ENCODE results near the gene MAP6.

Gene MAP6

DNA sequence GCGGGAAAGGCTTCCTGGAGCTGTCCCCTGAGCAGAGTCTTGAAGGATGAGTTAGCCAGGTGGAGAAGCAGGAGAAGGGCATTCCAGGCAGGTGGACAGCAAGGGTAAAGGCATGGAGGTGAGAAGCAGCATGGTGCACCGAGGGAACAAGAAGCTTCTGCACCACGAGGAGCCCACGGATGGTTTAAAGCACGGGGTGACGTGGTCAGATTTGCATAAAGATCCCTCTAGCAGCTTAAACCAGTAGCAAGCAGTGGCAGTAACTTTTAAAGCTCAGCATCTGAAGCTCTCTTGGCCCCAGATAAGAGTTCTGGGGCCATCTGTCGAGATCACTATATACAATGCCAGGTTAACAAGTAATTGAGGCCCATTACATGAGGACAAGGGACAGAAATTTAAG, 69.9 kb downstream of the MAP6 start:
- Mint-ChIP-seq H3K4me1 (ENCODE audit: low read depth) (no peaks in the 10 kb centered on the region), H3K27ac (no peak overlapping the region), H3K4me3 (no peak overlapping the region), H3K27me3 (ENCODE audit: low read depth) (peaks cover 17% of the 10 kb centered on the region), H3K36me3 (ENCODE audit: low read depth) (no peaks in the 10 kb centered on the region), H3K9me3 (no peaks in the 10 kb centered on the region)
- no peak for DNase-seq (ENCODE audit: low spot score)

DNA sequence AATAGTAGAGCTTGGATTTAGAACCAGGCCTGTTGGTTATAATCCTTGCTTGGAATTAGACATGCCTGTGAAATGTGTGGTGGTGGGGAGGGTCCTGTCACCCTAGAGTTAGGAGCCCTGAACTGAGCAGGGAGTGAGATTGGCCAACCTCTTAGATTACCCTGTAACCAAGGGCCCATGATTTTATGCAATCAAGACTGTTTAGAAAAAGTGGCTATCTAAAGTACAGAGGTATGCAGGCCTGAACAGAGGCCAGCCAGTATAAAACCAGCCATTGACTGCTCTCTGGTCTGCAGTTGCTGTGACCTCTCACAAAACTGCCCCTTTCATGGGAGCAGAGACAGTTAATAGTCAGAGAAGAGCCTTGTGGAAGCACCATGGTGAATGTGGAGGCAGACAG, 70.6 kb downstream of the MAP6 start:
- Mint-ChIP-seq H3K4me1 (ENCODE audit: low read depth) (no peaks in the 10 kb centered on the region), H3K27me3 (ENCODE audit: low read depth) (peaks cover 19% of the 10 kb centered on the region), H3K4me3 (no peak overlapping the region), H3K9me3 (no peaks in the 10 kb centered on the region), H3K36me3 (ENCODE audit: low read depth) (no peaks in the 10 kb centered on the region), H3K27ac (no peak overlapping the region)
- DNase-seq (ENCODE audit: low spot score): no peak

DNA sequence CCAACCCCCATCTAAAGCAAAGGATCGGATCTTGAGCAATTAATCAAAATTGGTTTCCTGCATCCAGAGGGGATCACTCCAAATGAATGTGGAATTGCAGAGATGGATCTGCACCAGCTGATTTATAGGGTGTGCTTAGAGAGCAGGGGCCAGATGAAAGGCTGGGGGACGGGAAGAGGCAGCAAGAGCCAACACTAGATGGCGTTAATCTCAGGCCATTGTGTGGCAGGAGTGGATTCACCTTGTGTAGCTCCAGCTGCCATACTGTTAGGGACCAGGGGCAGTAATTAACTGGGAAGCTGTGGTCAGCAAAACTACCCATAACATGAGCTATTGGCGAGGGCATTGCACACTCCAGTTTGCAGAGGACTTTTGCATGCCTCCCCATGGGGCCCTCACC, 71.2 kb downstream of the MAP6 start:
- DNase-seq (ENCODE audit: low spot score): no peak
- H3K9me3 Mint-ChIP-seq: no peaks in the 10 kb centered on the region

DNA sequence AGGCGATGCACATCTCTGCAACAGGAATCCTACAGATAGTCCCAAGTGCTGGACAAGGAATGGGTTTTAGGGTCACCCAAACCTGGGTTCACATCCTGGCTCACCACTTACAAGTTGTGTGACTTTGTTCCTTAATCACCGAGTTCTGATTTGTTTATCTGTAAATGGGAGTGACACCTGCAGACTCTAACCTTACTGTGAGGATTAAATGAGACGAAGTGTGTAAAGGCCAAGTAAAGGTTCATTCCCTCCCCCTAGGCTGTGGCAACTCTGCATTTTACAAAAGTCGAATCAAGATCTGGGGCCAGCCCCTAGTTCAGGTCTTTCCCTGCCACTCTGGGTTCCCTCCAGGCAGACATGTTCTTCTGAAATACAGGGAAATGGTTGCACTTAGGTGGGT, 71.9 kb downstream of the MAP6 start:
- Mint-ChIP-seq H3K9me3 (no peaks in the 10 kb centered on the region), H3K27ac (no peak overlapping the region), H3K4me1 (ENCODE audit: low read depth) (peaks cover 4% of the 10 kb centered on the region), H3K27me3 (ENCODE audit: low read depth) (peaks cover 25% of the 10 kb centered on the region), H3K36me3 (ENCODE audit: low read depth) (no peaks in the 10 kb centered on the region), H3K4me3 (no peak overlapping the region)
- no peak for DNase-seq (ENCODE audit: low spot score)

More for the DNA sequence above, 71.2 kb downstream of the MAP6 start:
- H3K27ac Mint-ChIP-seq: no peak overlapping the region
- H3K4me3 Mint-ChIP-seq: no peak overlapping the region
- peaks cover 21% of the 10 kb centered on the region for H3K27me3 Mint-ChIP-seq (ENCODE audit: low read depth)
- no peaks in the 10 kb centered on the region for H3K36me3 Mint-ChIP-seq (ENCODE audit: low read depth)
- peaks cover 1% of the 10 kb centered on the region for H3K4me1 Mint-ChIP-seq (ENCODE audit: low read depth)

DNA sequence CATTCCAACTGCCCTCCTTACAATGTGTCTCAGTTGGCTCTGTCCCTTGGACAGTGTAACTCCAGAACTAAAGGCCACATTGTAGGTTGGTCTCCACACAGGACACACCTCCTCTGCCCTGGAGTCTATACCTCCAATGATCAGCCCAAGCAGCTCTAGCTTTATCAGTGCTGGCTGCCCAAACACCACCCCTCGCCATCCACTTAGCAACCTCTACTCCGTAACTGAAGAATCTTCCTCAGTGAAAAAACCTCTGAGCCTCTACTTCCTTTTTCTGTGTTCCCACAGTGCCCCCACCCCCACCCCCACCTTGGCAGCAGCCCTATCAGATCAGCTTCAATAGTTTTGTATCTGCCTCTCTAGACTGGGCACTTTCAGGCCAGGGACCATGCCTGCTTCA, 73.4 kb downstream of the MAP6 start:
- no peak for DNase-seq (ENCODE audit: low spot score)
- peaks cover 26% of the 10 kb centered on the region for H3K27me3 Mint-ChIP-seq (ENCODE audit: low read depth)
- H3K9me3 Mint-ChIP-seq: no peaks in the 10 kb centered on the region
- peaks cover 4% of the 10 kb centered on the region for H3K4me1 Mint-ChIP-seq (ENCODE audit: low read depth)
- H3K36me3 Mint-ChIP-seq (ENCODE audit: low read depth): no peaks in the 10 kb centered on the region
- no peak overlapping the region for H3K4me3 Mint-ChIP-seq
- no peak overlapping the region for H3K27ac Mint-ChIP-seq

DNA sequence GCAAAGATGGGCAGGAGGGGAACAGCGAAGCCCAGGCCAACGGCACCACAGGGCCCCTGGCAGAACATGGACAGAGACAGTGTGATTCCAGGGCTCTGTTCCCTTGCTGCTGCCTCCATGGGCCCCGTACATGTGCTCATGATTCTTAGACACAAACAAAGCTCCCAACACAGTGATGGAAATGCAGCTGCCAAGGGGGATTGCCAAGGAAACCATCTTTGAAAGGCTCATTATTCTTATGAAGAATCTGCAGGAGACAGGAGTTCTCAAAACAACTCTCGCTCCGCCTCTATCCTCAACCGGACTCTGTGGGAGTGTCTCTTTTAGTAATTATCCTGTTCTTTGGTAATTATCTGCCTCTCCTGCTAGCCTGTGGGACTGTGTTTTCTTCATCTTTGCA, 74.6 kb downstream of the MAP6 start:
- H3K4me1 Mint-ChIP-seq (ENCODE audit: low read depth): peaks cover 4% of the 10 kb centered on the region
- DNase-seq (ENCODE audit: low spot score): no peak
- H3K27me3 Mint-ChIP-seq (ENCODE audit: low read depth): peaks cover 30% of the 10 kb centered on the region
- H3K9me3 Mint-ChIP-seq: no peaks in the 10 kb centered on the region
- H3K27ac Mint-ChIP-seq: no peak overlapping the region
- H3K36me3 Mint-ChIP-seq (ENCODE audit: low read depth): no peaks in the 10 kb centered on the region
- no peak overlapping the region for H3K4me3 Mint-ChIP-seq

DNA sequence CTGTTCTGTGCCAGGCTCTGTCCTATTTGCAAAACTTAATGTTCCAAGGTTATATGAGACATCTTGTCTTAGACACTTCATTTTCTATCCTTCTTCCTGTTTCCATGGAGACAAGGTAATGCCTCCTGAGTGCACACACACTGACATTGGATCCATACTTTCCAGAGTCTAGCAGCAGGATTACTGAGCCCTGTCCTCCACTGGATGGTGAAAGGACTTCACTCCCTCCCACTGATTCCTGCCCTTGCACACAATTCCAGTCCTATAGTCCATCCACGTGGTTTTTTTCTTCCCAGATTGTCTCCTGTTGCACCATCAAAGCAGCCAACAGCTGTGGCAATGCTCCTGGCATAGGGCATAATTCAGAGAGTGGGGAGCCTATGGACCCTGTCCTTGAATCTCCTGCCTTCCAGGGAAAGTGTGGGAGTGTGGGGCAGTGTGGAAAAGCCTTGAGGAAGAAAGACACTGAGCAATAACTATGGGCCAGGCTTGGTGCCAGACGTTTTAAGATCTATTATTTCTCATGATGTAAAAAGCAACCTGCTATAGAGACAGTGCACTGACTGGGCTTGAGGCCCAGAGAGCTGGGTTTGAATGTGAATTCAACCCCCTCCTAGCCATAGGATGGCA, 75.4 kb downstream of the MAP6 start:
- peaks cover 4% of the 10 kb centered on the region for H3K4me1 Mint-ChIP-seq (ENCODE audit: low read depth)
- no peak overlapping the region for H3K4me3 Mint-ChIP-seq
- DNase-seq (ENCODE audit: low spot score): no peak
- no peaks in the 10 kb centered on the region for H3K36me3 Mint-ChIP-seq (ENCODE audit: low read depth)
- H3K27ac Mint-ChIP-seq: no peak overlapping the region
- H3K9me3 Mint-ChIP-seq: no peaks in the 10 kb centered on the region
- peaks cover 30% of the 10 kb centered on the region for H3K27me3 Mint-ChIP-seq (ENCODE audit: low read depth)

DNA sequence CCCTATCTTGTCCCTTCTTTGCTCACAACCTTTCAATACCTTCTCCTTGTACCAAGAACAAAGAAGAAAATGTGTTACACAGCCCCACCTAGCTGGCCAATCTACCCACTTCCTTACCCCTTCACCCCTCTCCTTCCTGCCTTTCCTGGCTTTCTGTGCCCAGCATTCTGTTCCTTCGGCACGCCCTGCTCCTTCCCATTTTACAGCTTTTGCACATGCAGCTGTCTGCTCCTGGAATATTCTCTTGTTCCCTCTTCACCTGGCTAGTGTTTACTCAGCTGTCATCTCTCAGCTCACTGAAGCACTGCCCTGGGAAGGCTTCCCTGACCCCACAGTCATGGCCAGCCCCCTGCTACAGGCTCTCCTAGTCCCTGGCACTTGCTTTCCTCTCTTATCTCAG, 76.1 kb downstream of the MAP6 start:
- no peak overlapping the region for H3K4me3 Mint-ChIP-seq
- H3K27me3 Mint-ChIP-seq (ENCODE audit: low read depth): peaks cover 30% of the 10 kb centered on the region
- peaks cover 4% of the 10 kb centered on the region for H3K4me1 Mint-ChIP-seq (ENCODE audit: low read depth)
- DNase-seq (ENCODE audit: low spot score): no peak
- H3K9me3 Mint-ChIP-seq: no peaks in the 10 kb centered on the region
- no peaks in the 10 kb centered on the region for H3K36me3 Mint-ChIP-seq (ENCODE audit: low read depth)
- no peak overlapping the region for H3K27ac Mint-ChIP-seq

DNA sequence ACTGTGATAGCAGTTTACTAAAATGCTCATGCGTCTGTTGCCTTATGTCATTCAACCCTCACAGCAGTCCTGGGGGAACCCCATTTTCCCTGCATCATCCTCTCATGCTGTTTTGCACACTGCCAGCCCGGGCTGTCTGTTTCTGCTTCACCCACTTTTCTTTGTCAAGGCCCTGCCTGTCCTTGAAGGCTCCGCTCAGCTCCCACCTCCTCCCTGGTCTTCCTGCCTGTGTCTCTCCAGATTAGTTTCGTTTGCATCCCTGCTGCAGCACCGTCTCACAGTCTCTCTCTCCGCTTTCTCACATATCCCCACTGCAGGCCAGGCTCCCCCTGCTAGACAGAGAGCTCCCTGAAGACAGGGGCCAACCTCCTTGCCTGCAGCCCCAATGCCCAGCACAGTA, 76.9 kb downstream of the MAP6 start:
- H3K9me3 Mint-ChIP-seq: no peaks in the 10 kb centered on the region
- H3K36me3 Mint-ChIP-seq (ENCODE audit: low read depth): no peaks in the 10 kb centered on the region
- peaks cover 31% of the 10 kb centered on the region for H3K27me3 Mint-ChIP-seq (ENCODE audit: low read depth)
- no peak overlapping the region for H3K4me3 Mint-ChIP-seq
- DNase-seq (ENCODE audit: low spot score): no peak
- H3K27ac Mint-ChIP-seq: no peak overlapping the region
- peaks cover 4% of the 10 kb centered on the region for H3K4me1 Mint-ChIP-seq (ENCODE audit: low read depth)

DNA sequence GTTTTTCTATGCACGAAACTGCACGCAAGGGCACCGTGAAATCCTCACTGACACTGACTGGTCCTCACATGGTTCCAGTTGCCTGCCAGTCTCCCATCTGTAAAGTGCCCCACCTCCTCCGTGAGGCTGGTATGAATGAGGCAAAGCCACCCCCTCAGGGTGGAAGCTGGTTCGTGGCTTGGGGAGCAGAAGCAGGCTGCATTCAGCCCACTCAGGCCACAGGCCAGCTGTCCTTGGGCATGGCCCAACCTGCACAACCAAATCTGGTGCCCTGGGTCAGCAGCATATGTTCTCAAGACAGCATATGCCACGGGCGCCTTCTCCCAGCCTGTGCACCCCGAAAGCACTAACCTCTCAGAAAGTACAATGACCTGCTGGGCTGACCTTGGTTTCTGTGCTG, 77.5 kb downstream of the MAP6 start:
- peaks cover 34% of the 10 kb centered on the region for H3K27me3 Mint-ChIP-seq (ENCODE audit: low read depth)
- H3K9me3 Mint-ChIP-seq: no peaks in the 10 kb centered on the region
- H3K4me3 Mint-ChIP-seq: no peak overlapping the region
- H3K27ac Mint-ChIP-seq: no peak overlapping the region
- DNase-seq (ENCODE audit: low spot score): no peak
- H3K4me1 Mint-ChIP-seq (ENCODE audit: low read depth): peaks cover 4% of the 10 kb centered on the region
- no peaks in the 10 kb centered on the region for H3K36me3 Mint-ChIP-seq (ENCODE audit: low read depth)

DNA sequence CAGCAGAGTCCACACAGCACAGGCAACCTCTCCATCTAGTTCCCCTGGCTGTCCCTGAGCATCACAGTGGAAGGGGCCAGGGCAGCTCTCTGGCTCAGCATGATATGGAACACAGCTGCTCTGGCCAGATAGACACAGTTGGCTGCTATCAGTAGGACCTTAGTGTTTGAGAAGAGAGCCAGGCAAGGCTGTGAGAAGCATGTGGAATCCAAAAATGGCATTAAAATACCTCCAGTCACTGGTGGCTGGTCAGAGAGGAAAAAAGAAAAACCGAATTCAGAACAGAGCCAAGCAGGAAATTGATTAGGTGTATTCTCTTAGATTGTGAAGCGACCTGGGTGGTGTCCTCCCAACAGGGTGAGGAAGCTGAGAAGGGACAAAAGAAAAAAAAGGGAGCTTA, 78.9 kb downstream of the MAP6 start:
- Mint-ChIP-seq H3K27me3 (ENCODE audit: low read depth) (peaks cover 33% of the 10 kb centered on the region), H3K27ac (no peak overlapping the region), H3K4me3 (no peak overlapping the region), H3K36me3 (ENCODE audit: low read depth) (no peaks in the 10 kb centered on the region), H3K4me1 (ENCODE audit: low read depth) (peaks cover 4% of the 10 kb centered on the region), H3K9me3 (no peaks in the 10 kb centered on the region)
- no peak for DNase-seq (ENCODE audit: low spot score)

DNA sequence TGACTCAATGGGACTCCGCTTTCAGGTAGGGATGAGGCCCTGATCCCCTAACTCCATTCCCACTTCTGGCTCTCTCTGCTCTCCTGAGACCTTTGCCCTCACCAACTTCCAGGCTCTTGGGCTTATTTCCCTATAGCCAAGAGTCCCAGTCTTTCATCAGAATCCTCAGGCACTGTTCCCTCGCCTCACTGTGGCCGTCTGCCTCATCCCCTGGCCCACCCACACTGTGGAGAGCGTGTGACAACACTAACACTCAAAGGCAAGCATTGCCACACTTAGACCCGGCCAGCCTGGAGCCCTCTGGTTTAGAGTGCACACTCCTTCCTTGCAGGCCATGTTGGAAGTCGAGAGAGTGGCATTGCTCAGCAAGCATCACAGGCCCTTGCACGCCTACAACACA, 79.8 kb downstream of the MAP6 start:
- no peak overlapping the region for H3K27ac Mint-ChIP-seq
- peaks cover 41% of the 10 kb centered on the region for H3K27me3 Mint-ChIP-seq (ENCODE audit: low read depth)
- DNase-seq (ENCODE audit: low spot score): no peak
- no peaks in the 10 kb centered on the region for H3K9me3 Mint-ChIP-seq
- no peak overlapping the region for H3K4me3 Mint-ChIP-seq
- H3K4me1 Mint-ChIP-seq (ENCODE audit: low read depth): peaks cover 4% of the 10 kb centered on the region
- H3K36me3 Mint-ChIP-seq (ENCODE audit: low read depth): no peaks in the 10 kb centered on the region

DNA sequence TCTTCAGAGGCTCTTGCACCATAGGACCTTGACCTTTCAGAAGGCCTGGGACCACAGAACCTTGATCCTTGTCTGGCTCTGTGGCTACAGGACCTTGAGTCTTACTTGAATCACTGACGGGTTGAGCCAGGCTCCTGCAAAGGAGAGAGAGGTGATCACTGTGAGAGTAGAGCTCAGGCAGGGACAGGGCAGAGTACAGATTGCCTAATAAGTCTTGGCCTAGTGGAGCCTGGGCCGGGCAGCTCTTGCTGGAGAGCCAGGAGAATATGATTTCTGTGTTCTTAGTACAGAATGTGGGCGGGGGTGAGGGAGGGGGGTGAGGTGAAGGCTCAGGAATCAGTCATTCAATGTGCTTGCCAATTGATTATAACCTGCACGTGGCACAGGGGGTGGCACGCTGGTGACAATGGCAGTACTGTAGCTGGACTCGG, 80.8 kb downstream of the MAP6 start:
- Mint-ChIP-seq H3K4me3 (no peak overlapping the region), H3K27me3 (ENCODE audit: low read depth) (peaks cover 40% of the 10 kb centered on the region), H3K36me3 (ENCODE audit: low read depth) (no peaks in the 10 kb centered on the region), H3K27ac (no peak overlapping the region), H3K9me3 (no peaks in the 10 kb centered on the region), H3K4me1 (ENCODE audit: low read depth) (peaks cover 4% of the 10 kb centered on the region)
- DNase-seq (ENCODE audit: low spot score): no peak

DNA sequence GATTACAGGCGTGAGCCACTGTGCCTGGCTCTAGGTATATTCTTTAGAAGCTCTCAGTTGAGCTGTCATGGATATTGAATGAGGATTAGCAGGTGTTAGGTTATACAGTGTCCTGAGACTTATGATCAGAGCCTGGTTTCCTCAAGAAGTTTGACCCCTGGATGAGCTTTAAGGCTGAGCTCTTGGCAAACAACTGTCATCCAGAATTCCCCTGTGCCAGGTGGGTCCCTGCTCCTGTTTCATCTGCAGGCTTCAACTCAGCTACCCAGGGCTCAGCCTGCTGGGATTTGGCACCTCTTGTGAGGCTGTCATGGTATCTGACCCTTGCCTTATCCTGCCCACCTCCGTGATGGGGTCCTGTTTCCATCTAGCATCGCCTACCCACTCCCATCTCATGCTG, 82.4 kb downstream of the MAP6 start:
- no peak overlapping the region for H3K27ac Mint-ChIP-seq
- no peak for DNase-seq (ENCODE audit: low spot score)

DNA sequence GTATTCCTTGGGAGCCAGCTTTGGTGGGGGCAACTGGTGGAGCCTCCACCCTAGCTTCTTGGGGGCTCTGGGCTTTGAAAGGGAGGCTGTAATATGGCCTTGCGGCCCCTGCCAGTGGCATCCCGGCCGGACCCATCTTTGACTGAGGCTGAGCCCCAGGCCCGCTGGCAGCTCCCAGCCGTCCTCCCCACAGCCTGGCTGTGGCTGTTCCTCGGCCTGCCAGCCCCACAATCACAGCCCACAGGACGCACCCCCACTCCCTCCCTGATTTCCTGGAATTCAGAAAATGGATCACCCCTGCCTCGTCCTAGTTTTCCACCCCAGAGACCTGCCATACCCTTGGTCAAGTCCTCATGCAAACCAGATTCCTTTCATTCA, 83.6 kb downstream of the MAP6 start:
- no peak for DNase-seq (ENCODE audit: low spot score)
- H3K4me3 Mint-ChIP-seq: no peak overlapping the region
- H3K27me3 Mint-ChIP-seq (ENCODE audit: low read depth): peaks cover 50% of the 10 kb centered on the region
- no peaks in the 10 kb centered on the region for H3K36me3 Mint-ChIP-seq (ENCODE audit: low read depth)
- no peak overlapping the region for H3K27ac Mint-ChIP-seq
- no peaks in the 10 kb centered on the region for H3K9me3 Mint-ChIP-seq
- H3K4me1 Mint-ChIP-seq (ENCODE audit: low read depth): peaks cover 10% of the 10 kb centered on the region

More for the DNA sequence above, 82.4 kb downstream of the MAP6 start:
- H3K4me3 Mint-ChIP-seq: no peak overlapping the region
- peaks cover 46% of the 10 kb centered on the region for H3K27me3 Mint-ChIP-seq (ENCODE audit: low read depth)
- no peaks in the 10 kb centered on the region for H3K36me3 Mint-ChIP-seq (ENCODE audit: low read depth)
- no peaks in the 10 kb centered on the region for H3K9me3 Mint-ChIP-seq
- H3K4me1 Mint-ChIP-seq (ENCODE audit: low read depth): peaks cover 10% of the 10 kb centered on the region

Measured in T-helper 2 cell treated with Interferon-gamma antibody and Interleukin-4, amounts not matched to agents 5 μg/mL and 100 μg/mL, for 36 hours (primary cell).